GM18502 (cell line): Measurements from ENCODE around the gene UVSSA.
"Not testable (repeated sequence)": the region's sequence is repeated elsewhere in the genome, so short reads cannot be mapped to it uniquely, and the experiment has no call there.

ENCODE experiments used
- ATAC-seq: cut with Tn5 transposase; IDR thresholded peaks from one replicate; pipeline ENCODE4 v1.9.1; 2021; ENCODE audit warnings: mild to moderate bottlenecking; ENCODE audit not compliant: unreplicated experiment, poor library complexity

Gene UVSSA

GRCh38 chr4:1316537-1317168, 30.4 kb upstream of the UVSSA start:
- ATAC-seq = no peak

- no peak for ATAC-seq
These were observed 29.6 kb upstream of the UVSSA start for GRCh38 chr4:1317177-1318045.

- ATAC-seq = no peak
These were observed 29.0 kb upstream of the UVSSA start for GRCh38 chr4:1318046-1318375.

- no peak for ATAC-seq
These were observed 28.4 kb upstream of the UVSSA start for GRCh38 chr4:1318488-1319213.

- no peak for ATAC-seq
These were observed 25.5 kb upstream of the UVSSA start for GRCh38 chr4:1321486-1321885.

- ATAC-seq = no peak
These were observed 24.9 kb upstream of the UVSSA start for GRCh38 chr4:1321946-1322650.

GRCh38 chr4:1323280-1323634, 23.8 kb upstream of the UVSSA start:
- no peak for ATAC-seq

- no peak for ATAC-seq
These were observed 23.2 kb upstream of the UVSSA start for GRCh38 chr4:1323635-1324442.

- ATAC-seq = not testable (repeated sequence)
These were observed 22.4 kb upstream of the UVSSA start for GRCh38 chr4:1324443-1325175.

- no peak for ATAC-seq
These were observed 21.9 kb upstream of the UVSSA start for GRCh38 chr4:1325176-1325480.

- ATAC-seq = no peak
These were observed 21.1 kb upstream of the UVSSA start for GRCh38 chr4:1325681-1326635.

GRCh38 chr4:1326751-1327525, 20.1 kb upstream of the UVSSA start:
- no peak for ATAC-seq

- no peak for ATAC-seq
These were observed 19.3 kb upstream of the UVSSA start for GRCh38 chr4:1327526-1328266.

GRCh38 chr4:1328267-1329155, 18.5 kb upstream of the UVSSA start:
- ATAC-seq = no peak

GRCh38 chr4:1329408-1330371, 17.3 kb upstream of the UVSSA start:
- ATAC-seq = no peak
